Heart right ventricle (tissue), 16 donors: ENCODE results near the gene CAPN10. TPM values are rescaled to one million over a fixed set of nuclear protein-coding genes. Genes with fewer than 3 reads are reported as not detected.

Experiments
- ATAC-seq, 8 donors: fragments of 200-7000 bp; cut with Tn5 transposase; one replicate each; pipeline ENCODE4 v1.9.1; 2020; ENCODE audit warnings: mild to moderate bottlenecking in 8 of 8, moderate library complexity in 8 of 8, moderate number of reproducible peaks in 1 of 8
- DNase-seq, 2 donors: peaks; one replicate each; pipeline ENCODE4 v3.0.0-alpha.2; 2020
- H3K27ac ChIP-seq, 10 donors: fragments of 200-600 bp; sonication (generic) in 2 of 10; one replicate each; pipeline versions ENCODE4 v1.5.0 to v1.8.0; 2020 to 2022; ENCODE audit warnings: mild to moderate bottlenecking in 3 of 10
- H3K27me3 ChIP-seq, 7 donors: fragments of 200-600 bp; one replicate each; pipeline ENCODE4 v1.8.0; 2021 to 2022; ENCODE audit warnings: mild to moderate bottlenecking in 2 of 7
- H3K36me3 ChIP-seq, 9 donors: fragments of 200-600 bp; sonication (generic) in 1 of 9; one replicate each; pipeline versions ENCODE4 v1.5.0 to v1.8.0; 2020 to 2022; ENCODE audit warnings: mild to moderate bottlenecking in 2 of 9
- H3K4me1 ChIP-seq, 9 donors: fragments of 200-600 bp; sonication (generic) in 1 of 9; one replicate each; pipeline versions ENCODE4 v1.5.0 to v1.8.0; 2020 to 2022; ENCODE audit warnings: mild to moderate bottlenecking in 4 of 9
- H3K4me3 ChIP-seq, 10 donors: fragments of 200-600 bp; sonication (generic) in 2 of 10; one replicate each; pipeline versions ENCODE4 v1.5.0 to v1.8.0; 2020 to 2022; ENCODE audit warnings: mild to moderate bottlenecking in 7 of 10, moderate library complexity in 2 of 10
- H3K9me3 ChIP-seq, 11 donors: fragments of 200-600 bp in 10 of 11; sonication (generic) in 2 of 11; one replicate each; pipeline versions ENCODE4 v1.5.0 to v1.8.0; 2013 to 2022; ENCODE audit warnings: mild to moderate bottlenecking in 2 of 11, control low read depth in 1 of 11, moderate library complexity in 1 of 11
- CTCF ChIP-seq, 9 donors: fragments of 200-600 bp; sonication (generic) in 2 of 9; IDR thresholded peaks; one replicate each; pipeline versions ENCODE4 v1.5.0 to v1.8.0; 2021 to 2022; ENCODE audit warnings: antibody characterized with exemption in 9 of 9, mild to moderate bottlenecking in 5 of 9, moderate library complexity in 1 of 9
- WGBS, 2 donors: extraction: QIAGEN DNeasy Blood & Tissue Kit; methylation state at CpG; one replicate each; pipeline ENCODE4 v1.1.7; 2013; ENCODE audit warnings: inconsistent platforms in 1 of 2; 5-methylcytosine and 5-hydroxymethylcytosine counted together
- intact Hi-C, 10 donors: fragments of 100-400 bp; cut with DNase I; formaldehyde crosslinking; loops; one replicate each; pipeline versions ENCODE4 v1.11.1 to v1.14.2; 2022
- polyA plus RNA-seq, 2 donors: library from polyadenylated mRNA; stranded (reverse); fragments of 200-250 nt; gene quantifications; one replicate each; pipeline ENCODE4 v1.2.3, GENCODE V29; 2013
- total RNA-seq, 10 donors: library from RNA; stranded (reverse); fragmentation: NEBNext Ultra II Directional in 3 of 10; extraction: Animal tissue kit (Norgen Biotek cat#: 25700) in 3 of 10; gene quantifications; one replicate each; pipeline versions ENCODE4 v1.2.1 to v1.2.4, GENCODE V29; 2021 to 2023
- donor health status: Arrhythmogenic right ventricular cardiomyopathy.
- donor health status: ischemic (EF 13 %, LVEDD 7.1; RV severe dilation, severe dysfunction).
- donor health status: healthy with polysubstance abuse.
- donor health status: DM: no; HTN: yes; CAD: no.
- donor health status: DM: no; HTN: no; CAD: no.
- donor health status: ischemic (EF 25% LVEDD 6.9; RV normal size, moderate dysfunction).
- donor health status: ischemic (EF 25% LVEDD 5.7; RV mildly dilated, moderate dysfunction).
- donor health status: healthy.
- donor health status: DM: yes; HTN: yes; CAD: no.
- donor health status: Ischemic cardiomyopathy.
- donor health status: ischemic (EF 35%, LVEDD 5.7; RV mildly dilated, moderate dysfunction).
- donor health status: nonischemic (EF 11% LVEDD 7.7; RV severe dilation, severe dysfunction).
- donor health status: DM: yes; HTN: yes; CAD: no.
- donor health status: PGD.
- donor health status: ischemic (EF 29% LVEDD 5.4; RV normal size, mild dysfunction).
- donor health status: nonischemic (EF 23%, LVEDD 6.1; RV moderate dilation, normal function).

The CAPN10 gene
- total and polyA plus RNA-seq, 12 donors, result 16.8 to 89.5 (median 21.0) TPM

DNA sequence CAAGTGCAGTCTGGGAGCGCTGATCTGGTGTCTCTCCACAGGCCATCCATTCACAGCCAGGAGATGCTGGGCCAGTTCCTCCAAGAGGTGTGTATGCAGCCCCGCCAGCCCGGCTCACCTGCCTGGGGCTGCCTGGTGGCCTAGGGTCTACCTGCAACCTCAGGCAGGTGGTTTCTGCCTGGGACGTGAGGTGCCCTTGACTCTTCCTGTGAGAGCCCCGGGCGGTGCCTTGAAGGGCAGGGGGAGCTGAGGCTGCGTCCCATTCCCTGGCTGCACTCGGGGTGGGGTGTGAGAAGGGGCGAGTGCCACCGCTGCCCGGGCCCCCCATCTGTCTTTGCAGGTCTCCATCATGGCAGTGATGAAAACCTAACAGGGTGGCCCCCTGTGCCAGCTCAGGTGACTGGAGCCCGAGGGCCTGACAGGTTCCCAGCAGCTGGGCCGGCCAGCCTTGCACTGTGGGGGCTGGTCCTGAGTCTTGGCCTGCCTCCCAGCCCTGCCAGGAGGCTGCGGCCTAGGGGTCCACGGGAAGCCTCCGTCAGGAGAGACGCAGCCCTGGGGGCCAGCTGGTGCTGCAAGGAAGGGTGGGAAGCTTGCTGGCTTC lies 11.9 kb downstream of the CAPN10 start:
- DNase-seq (peak in 1 of 2 donors; percentile 11), ATAC-seq (no peak)
- H3K36me3 ChIP-seq, result peaks cover 0 to 74% (median 8%) of the 10 kb centered on the region in 9 donors
- TF ChIP-seq CTCF (IDR thresholded peaks at IDR 0.05), result no peak
- WGBS, 2 donors, result 89 to 94% methylated on average over 17 of the region's 17 CpGs
- H3K27ac ChIP-seq, result no peak overlapping the region
- no peaks in the 10 kb centered on the region for H3K27me3 ChIP-seq
- H3K4me1 ChIP-seq, result peaks cover 3 to 40% (median 20%) of the 10 kb centered on the region in 9 donors
- no peak overlapping the region for H3K4me3 ChIP-seq
- no peaks in the 10 kb centered on the region for H3K9me3 ChIP-seq
- intact Hi-C loops, result loop anchor here in 1 of 10 donors (5.0 kb wide), 1 partner anchor 36 kb away; the partner anchor contains the start of gene DUSP28

GRCh38 chr2:240599141-240599583 lies 12.6 kb downstream of the CAPN10 start:
- H3K27me3 ChIP-seq, result no peaks in the 10 kb centered on the region
- ATAC-seq (no peak), DNase-seq (no peak)
- H3K9me3 ChIP-seq, result no peaks in the 10 kb centered on the region
- peaks cover 0 to 35% (median 17%) of the 10 kb centered on the region in 9 donors for H3K4me1 ChIP-seq
- no peak for TF ChIP-seq CTCF (IDR thresholded peaks at IDR 0.05)
- H3K4me3 ChIP-seq, result no peak overlapping the region
- intact Hi-C loops, result loop anchor here in 1 of 10 donors (5.0 kb wide), 1 partner anchor 37 kb away; the partner anchor contains the start of gene DUSP28
- 95 to 97% methylated on average over 11 of the region's 11 CpGs for WGBS, 2 donors
- H3K27ac ChIP-seq, result no peak overlapping the region
- H3K36me3 ChIP-seq, result peaks cover 0 to 69% (median 8%) of the 10 kb centered on the region in 9 donors

DNA sequence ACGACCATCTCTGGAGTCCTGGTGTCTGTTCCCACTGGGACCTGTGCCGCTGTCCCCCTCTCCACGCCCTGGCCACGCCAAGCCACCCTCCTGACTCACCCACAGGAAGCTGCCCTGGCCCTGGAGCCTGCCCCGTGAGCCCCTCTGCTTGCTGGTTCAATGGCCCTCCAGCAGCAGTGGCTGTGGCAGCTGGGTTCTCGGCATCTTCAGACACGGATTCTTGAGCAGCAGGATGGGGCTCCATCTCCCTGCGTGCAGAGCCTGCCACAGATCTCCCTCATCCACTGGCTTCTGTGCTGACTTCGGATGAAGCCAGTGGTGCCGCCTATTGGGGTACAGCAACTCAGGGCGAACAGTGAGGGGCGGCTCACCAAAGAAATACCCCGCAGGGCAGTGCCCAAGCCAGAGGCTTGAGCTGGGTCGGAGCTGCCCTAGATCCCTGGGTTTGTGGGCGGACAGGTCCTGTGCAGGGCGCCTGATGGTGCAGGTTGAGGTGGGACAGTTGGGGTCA lies 14.0 kb downstream of the CAPN10 start:
- peaks cover 0 to 29% (median 16%) of the 10 kb centered on the region in 9 donors for H3K4me1 ChIP-seq
- H3K9me3 ChIP-seq, result no peaks in the 10 kb centered on the region
- H3K27ac ChIP-seq, result no peak overlapping the region
- peaks cover 0 to 60% (median 8%) of the 10 kb centered on the region in 9 donors for H3K36me3 ChIP-seq
- H3K27me3 ChIP-seq, result no peaks in the 10 kb centered on the region
- peak in 1 of 2 donors; percentile 3 for DNase-seq
- intact Hi-C loops, result loop anchor here in 1 of 10 donors (5.0 kb wide), 1 partner anchor 242 kb away; no protein-coding TSS in a partner anchor
- no peak for ATAC-seq
- WGBS, 2 donors, result 95 to 96% methylated on average over 16 of the region's 16 CpGs
- no peak overlapping the region for H3K4me3 ChIP-seq
- TF ChIP-seq CTCF (IDR thresholded peaks at IDR 0.05), result no peak

- no peak for TF ChIP-seq CTCF (IDR thresholded peaks at IDR 0.05)
- 81 to 87% methylated on average over 20 of the region's 20 CpGs for WGBS, 2 donors
- DNase-seq (peak in 1 of 2 donors; percentile 8), ATAC-seq (no peak)
- H3K4me3 ChIP-seq, result no peak overlapping the region
- H3K9me3 ChIP-seq, result no peaks in the 10 kb centered on the region
- peaks cover 0 to 54% (median 8%) of the 10 kb centered on the region in 9 donors for H3K36me3 ChIP-seq
- H3K27ac ChIP-seq, result no peak overlapping the region
- H3K4me1 ChIP-seq, result peaks cover 0 to 21% (median 11%) of the 10 kb centered on the region in 9 donors
- intact Hi-C loops, result loop anchor here in 1 of 10 donors (5.0 kb wide), 1 partner anchor 241 kb away; no protein-coding TSS in a partner anchor
- H3K27me3 ChIP-seq, result no peaks in the 10 kb centered on the region
Observed at GRCh38 chr2:240601061-240601830, 14.7 kb downstream of the CAPN10 start.
